ENCODE measurements around the gene B4GALT6. TPM values are rescaled to one million over a fixed set of nuclear protein-coding genes. Genes with fewer than 3 reads are reported as not detected.
A peak's percentile ranks its signal among the peaks of the same experiment; 100 is the strongest.

Gene B4GALT6
- total RNA-seq, 1 experiment from 2014 or later = 2.8 TPM

DNA sequence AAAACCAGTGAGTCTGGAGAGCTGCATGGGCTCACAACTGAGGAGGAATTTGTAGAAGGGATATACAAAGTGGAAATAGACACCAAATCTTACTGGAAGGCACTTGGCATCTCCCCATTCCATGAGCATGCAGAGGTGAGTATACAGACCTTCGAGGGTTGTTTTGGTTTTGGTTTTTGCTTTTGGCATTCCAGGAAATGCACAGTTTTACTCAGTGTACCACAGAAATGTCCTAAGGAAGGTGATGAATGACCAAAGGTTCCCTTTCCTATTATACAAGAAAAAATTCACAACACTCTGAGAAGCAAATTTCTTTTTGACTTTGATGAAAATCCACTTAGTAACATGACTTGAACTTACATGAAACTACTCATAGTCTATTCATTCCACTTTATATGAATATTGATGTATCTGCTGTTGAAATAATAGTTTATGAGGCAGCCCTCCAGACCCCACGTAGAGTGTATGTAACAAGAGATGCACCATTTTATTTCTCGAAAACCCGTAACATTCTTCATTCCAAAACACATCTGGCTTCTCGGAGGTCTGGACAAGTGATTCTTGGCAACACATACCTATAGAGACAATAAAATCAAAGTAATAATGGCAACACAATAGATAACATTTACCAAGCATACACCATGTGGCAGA, 89.1 kb downstream of the B4GALT6 start:
- no peak for DNase-seq (ENCODE audit: low read depth)

DNA sequence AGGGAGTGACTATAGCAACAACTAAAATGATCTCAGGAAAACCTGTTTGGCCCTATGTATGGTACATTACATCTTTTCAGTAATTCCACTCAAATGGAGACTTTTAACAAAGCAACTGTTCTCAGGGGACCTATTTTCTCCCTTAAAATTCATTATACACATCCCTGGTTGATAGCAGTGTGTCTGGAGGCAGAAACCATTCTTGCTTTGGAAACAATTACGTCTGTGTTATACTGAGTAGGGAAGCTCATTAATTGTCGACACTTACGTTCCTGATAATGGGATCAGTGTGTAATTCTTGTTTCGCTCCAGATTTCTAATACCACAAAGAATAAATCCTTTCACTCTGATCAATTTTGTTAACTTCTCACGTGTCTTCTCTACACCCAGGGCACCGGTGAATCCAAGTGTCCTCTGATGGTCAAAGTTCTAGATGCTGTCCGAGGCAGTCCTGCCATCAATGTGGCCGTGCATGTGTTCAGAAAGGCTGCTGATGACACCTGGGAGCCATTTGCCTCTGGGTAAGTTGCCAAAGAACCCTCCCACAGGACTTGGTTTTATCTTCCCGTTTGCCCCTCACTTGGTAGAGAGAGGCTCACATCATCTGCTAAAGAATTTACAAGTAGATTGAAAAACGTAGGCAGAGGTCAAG, 91.7 kb downstream of the B4GALT6 start:
- DNase-seq (ENCODE audit: low read depth) = no peak

GRCh38 chr18:31591628-31592027, 92.8 kb downstream of the B4GALT6 start, which contains the start of gene TTR:
Gene TTR, plus strand, starts transcription at chr18:31591877. Its CDS starts 26 bp downstream, at chr18:31591903.
- no peak for DNase-seq (ENCODE audit: low read depth)

GRCh38 chr18:31591113-31591512, 93.3 kb downstream of the B4GALT6 start:
- no peak for DNase-seq (ENCODE audit: low read depth)

- DNase-seq (ENCODE audit: low read depth) = no peak
Measured at GRCh38 chr18:31590570-31590969, 93.8 kb downstream of the B4GALT6 start.

DNA sequence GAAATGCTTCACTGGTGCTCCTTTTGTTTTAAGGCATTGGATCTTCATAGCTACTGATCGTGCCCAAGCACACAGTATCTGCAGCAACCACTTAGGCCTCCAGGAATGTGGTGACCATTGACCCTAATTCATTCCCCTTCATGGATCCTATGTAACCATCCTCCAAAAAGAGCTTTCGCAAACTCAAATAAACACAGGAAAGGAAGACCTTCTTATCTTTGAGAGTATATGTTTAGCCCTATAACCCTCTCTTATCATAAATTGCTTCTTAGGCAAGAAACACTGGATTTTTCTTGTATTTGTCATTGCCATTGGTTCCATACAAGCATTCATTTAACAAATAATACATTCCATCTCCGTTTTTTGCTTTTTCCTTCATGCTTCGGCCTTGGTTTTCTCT, 96.9 kb downstream of the B4GALT6 start:
- DNase-seq (ENCODE audit: low read depth) = no peak

- no peak for DNase-seq (ENCODE audit: low read depth)
Measured at GRCh38 chr18:31586616-31587015, 97.8 kb downstream of the B4GALT6 start.

GRCh38 chr18:31585991-31586390, 98.4 kb downstream of the B4GALT6 start:
- DNase-seq (ENCODE audit: low read depth) = no peak

DNA sequence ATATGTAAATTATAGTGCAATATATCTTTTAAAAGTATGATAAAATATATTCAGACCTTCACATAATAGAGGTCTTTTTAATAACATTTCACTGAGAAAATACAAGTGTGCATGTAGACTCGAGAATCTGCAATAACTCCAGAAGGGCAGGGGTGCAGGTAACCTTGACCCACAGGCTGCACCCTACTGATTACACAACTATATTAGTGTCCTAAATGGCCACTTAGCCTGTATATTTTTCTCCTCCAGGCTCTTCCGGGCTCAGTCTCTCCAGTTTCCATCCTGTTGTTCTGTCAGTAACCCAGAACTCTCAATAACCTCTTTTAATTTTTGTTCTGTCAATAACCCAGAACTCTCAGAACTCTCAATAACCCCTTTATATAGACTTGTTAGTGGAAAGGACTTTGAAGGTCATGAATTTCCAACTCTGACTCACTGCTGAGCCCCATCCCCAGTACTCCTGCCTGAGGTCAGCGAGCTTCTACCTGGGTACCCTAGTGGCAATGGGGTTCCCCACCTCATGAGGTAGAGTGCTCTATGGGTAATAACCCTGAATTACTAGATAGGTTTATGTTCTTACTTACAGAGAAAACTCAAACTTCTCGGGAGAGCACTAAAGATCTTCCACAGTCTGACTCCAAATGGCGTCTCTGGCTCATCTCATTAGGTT, 101.1 kb downstream of the B4GALT6 start:
- DNase-seq (ENCODE audit: low read depth) = no peak

- peak; percentile 22 for DNase-seq (ENCODE audit: low read depth)
Measured at GRCh38 chr18:31581498-31582197, 102.7 kb downstream of the B4GALT6 start.

DNA sequence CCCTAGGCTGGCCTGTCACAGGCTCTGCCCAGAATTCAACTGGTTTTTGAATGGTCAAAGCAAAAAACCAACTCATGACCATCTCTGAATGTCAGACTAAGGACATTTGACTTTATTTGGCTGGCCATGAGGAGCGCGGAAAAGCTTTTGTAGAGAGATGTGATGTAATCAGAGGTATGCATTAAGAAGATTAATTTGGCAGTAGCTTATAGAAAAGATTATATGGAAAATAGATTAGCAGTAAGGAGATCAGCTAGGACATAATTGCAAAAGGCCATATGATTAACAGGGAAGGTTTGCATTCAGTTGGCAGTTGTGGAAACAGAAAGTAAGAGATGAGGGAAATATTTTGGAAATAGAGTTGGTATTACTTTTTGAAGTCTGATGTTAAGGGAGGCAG, 105.0 kb downstream of the B4GALT6 start:
- no peak for DNase-seq (ENCODE audit: low read depth)

DNA sequence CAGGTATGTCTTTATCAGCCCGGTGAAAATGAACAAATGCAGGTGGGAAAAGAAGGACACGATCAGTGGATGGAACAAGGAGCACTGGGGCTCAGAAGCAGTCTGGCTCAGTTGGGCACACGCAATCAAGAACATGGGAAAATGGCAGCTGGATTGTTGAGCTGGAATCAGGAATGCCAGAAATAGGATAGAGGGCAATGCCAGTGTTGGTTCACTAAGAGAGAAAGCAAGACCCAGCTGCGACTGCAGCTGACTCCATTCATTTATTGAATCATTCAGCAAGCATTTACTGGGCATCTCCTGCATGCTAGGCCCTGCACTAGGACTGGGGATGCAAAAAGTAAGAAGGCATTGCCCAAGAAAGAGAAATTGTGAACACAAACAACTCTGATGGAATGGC, 106.3 kb downstream of the B4GALT6 start:
- DNase-seq (ENCODE audit: low read depth) = no peak

DNA sequence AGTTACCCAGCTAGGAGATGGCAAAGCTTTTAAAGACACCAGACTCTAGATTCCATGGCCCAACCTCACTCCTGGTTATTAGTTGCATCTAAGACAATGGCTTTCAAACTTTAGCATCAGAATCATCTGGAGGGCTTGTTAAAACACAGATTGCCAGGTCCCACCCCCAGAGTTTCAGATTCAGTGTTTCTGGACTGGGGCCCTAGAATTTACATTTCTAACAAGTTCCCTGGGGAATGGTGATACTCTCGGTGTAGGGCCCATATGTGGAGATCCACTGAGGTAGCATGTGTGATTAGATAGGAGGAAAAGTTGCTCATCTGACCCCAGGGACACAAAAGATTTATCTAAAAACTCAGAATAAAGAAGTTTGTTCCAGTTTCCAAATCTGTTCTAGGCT, 107.2 kb downstream of the B4GALT6 start:
- DNase-seq (ENCODE audit: low read depth) = no peak

DNA sequence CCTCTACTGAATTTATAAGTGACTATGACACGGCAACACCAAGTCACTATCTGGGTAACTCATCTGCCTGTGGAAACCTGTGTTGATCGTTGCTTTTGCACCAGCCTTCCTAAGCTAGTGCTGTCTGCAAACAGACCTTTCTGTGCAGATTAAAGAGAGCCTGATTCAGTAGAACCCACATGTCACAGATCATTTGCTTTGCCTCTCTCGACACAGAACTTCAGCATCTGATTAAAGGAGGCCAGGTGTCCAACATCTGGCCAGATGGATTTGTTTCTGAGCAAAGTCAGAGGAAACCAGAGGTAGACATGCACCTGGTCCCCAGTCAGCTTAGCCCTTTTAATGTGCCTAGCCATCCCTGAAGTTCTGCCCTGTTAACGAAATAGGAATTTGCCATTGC, 107.7 kb downstream of the B4GALT6 start:
- DNase-seq (ENCODE audit: low read depth) = no peak

DNA sequence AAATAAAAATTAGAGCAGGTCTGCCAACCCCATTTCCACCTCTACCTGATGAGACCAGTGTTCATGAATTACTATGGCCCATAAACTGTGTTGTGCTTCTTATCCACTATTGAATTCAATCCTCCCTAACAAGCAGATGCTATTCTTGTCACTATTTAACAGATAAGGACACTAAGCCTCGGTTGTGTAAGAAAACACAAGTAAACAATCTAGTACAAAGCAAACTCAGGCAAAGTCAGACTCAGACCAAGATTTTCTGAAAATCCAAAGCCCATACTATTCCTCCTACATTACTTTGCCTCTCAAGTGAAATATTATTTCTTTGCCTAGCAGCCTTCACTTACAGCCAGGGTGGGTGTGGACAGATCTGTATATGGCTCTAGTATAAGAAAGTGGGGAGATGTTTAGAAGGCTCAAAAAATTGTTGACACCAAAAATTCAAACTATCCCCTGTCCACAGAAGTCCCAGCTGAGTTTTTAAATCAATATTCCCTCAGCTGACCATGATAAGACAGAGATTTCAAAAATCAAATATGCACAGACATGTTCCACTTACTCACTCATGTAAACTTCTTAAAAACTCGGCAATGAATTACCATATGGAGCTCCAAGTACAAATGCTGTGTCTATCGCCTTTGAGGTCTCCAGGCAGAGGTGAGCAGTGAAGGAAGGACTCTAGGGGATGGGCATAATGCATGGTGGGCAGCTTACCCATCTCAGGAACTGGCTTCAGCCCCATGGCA, 108.7 kb downstream of the B4GALT6 start:
- DNase-seq (ENCODE audit: low read depth) = no peak

- DNase-seq (ENCODE audit: low read depth) = no peak
Measured at GRCh38 chr18:31574359-31574758, 110.0 kb downstream of the B4GALT6 start.

Other genes with a start within 250 kb of the B4GALT6 start
- gene DSG3, start 236.8 kb downstream of the B4GALT6 start, total RNA-seq (2014; rRNA removed; shearing (Covaris generic)) = not detected in 2 replicates
- gene DSG2, start 186.4 kb downstream of the B4GALT6 start, total RNA-seq (2014; rRNA removed; shearing (Covaris generic)) = 0.10 and 0.24 TPM in 2 replicates
- gene TTR, start 92.7 kb downstream of the B4GALT6 start, total RNA-seq (2014; rRNA removed; shearing (Covaris generic)) = not detected in 2 replicates
- not detected in 2 replicates for gene SLC25A52, start 76.3 kb upstream of the B4GALT6 start, total RNA-seq (2014; rRNA removed; shearing (Covaris generic))

Measured in RPMI7951 (cell line).